ENCODE data around the gene EPHB2.

DNA sequence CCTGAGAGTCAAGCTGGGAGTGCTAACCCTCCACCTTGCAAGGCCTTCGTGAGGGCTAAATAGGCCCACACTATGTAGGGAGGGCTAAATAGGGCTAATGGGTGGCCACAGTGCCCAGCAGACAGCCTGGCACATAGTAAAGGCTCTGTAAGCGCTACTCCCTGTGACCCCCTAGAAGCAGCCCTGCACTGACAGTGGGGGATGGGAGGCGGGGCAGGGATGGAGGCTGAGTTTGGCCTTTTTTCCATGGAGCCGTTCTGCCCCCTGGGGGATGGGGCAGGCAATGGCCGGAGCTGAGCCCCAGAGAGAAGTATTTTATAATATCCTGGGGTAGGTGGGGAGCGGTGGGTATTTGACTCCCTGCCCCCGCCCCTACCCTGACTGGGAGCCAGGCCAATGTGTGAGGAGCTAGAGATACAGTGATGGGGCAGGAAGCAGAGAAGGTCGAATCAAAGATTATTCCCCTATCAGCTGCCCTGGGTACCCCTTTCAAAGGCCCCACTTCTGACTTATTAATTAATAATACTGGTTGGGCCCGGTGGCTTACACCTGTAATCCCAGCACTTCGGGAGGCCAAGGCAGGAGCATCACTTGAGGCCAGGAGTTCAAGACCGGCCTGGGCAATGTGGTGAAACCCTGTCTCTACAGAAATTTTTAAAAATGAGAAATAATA, 219.7 kb downstream of the EPHB2 start:
- TF ChIP-seq, protein P1, sequence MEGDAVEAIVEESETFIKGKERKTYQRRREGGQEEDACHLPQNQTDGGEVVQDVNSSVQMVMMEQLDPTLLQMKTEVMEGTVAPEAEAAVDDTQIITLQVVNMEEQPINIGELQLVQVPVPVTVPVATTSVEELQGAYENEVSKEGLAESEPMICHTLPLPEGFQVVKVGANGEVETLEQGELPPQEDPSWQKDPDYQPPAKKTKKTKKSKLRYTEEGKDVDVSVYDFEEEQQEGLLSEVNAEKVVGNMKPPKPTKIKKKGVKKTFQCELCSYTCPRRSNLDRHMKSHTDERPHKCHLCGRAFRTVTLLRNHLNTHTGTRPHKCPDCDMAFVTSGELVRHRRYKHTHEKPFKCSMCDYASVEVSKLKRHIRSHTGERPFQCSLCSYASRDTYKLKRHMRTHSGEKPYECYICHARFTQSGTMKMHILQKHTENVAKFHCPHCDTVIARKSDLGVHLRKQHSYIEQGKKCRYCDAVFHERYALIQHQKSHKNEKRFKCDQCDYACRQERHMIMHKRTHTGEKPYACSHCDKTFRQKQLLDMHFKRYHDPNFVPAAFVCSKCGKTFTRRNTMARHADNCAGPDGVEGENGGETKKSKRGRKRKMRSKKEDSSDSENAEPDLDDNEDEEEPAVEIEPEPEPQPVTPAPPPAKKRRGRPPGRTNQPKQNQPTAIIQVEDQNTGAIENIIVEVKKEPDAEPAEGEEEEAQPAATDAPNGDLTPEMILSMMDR (IDR thresholded peaks at IDR 0.05): peak; percentile 25
- TF ChIP-seq EZH2 (IDR thresholded peaks at IDR 0.05; ENCODE audit: borderline replicate concordance, insufficient read depth, low read depth, low read length, poor library complexity, severe bottlenecking): no peak

All from B cell (primary cell).